K562 (cell line): ENCODE data around the gene LDB2. TPM values are rescaled to one million over a fixed set of nuclear protein-coding genes. Genes with fewer than 3 reads are reported as not detected.

Experiments
- ARID1B ChIP-seq: fragments of 450-650 bp; IDR thresholded peaks from 2 replicates; pipeline ENCODE4 v1.6.1; 2016; ENCODE audit warnings: antibody characterized with exemption, mild to moderate bottlenecking, inconsistent platforms
- CEBPG ChIP-seq, 3 experiments: fragments of 200-800 bp in 1 of 3; sonication (Bioruptor generic) in 1 of 3; sonication (generic) in 1 of 3; formaldehyde crosslinking in 1 of 3; IDR thresholded peaks in 2 of 3; conservative IDR thresholded peaks in 1 of 3; 2 replicates each; pipeline versions ENCODE4 v1.6.1 to v1.8.0; 2016 to 2022; ENCODE audit warnings: missing compliant biosample characterization in 2 of 3, missing genetic modification characterization in 2 of 3, mild to moderate bottlenecking in 1 of 3, missing genetic modification reagents in 1 of 3
- NR2C2 ChIP-seq, 2 experiments: fragments of 200-800 bp in 1 of 2; sonication (Bioruptor generic) in 1 of 2; sonication (generic) in 1 of 2; formaldehyde crosslinking in 1 of 2; IDR thresholded peaks; 2 replicates each; pipeline versions ENCODE4 v1.6.1 to v1.8.0; 2016 to 2022; ENCODE audit warnings: mild to moderate bottlenecking in 1 of 2, missing compliant biosample characterization in 1 of 2, missing genetic modification characterization in 1 of 2, missing genetic modification reagents in 1 of 2
- RBM25 ChIP-seq: fragments of 200-400 bp; formaldehyde crosslinking; IDR thresholded peaks from 2 replicates; pipeline ENCODE4 v1.6.1; 2018; ENCODE audit warnings: low read length, low read depth, moderate library complexity; ENCODE audit not compliant: severe bottlenecking
- WHSC1 ChIP-seq: IDR thresholded peaks from one replicate; pipeline ENCODE4 v1.6.1; 2012; ENCODE audit warnings: low read length, control low read depth, inconsistent platforms
- ZFX ChIP-seq: sonication (generic); formaldehyde crosslinking; IDR thresholded peaks from 2 replicates; pipeline ENCODE4 v1.8.0; 2022; ENCODE audit warnings: mild to moderate bottlenecking, missing genetic modification reagents, moderate library complexity
- ZSCAN32 ChIP-seq: fragments of 450-650 bp; formaldehyde crosslinking; IDR thresholded peaks from 2 replicates; pipeline ENCODE4 v1.4.0; 2020; ENCODE audit warnings: mild to moderate bottlenecking, moderate library complexity
- polyA plus RNA-seq, 8 experiments: library from polyadenylated mRNA; depleted of rRNA in 4 of 8; stranded (reverse) in 5 of 8; unstranded in 3 of 8; fragments of >200 nt; fragmentation: Nextera tagmentation in 2 of 8; fragmentation: Illumina TruSeq in 1 of 8; extraction: Ambion mirVana in 2 of 8; extraction: Trizol in 1 of 8; gene quantifications; 2 replicates each; pipeline versions ENCODE4 v1.2.1 to v1.2.3, GENCODE V29; 2011 to 2014; ENCODE audit warnings: inconsistent platforms in 1 of 8, missing spikeins in 1 of 8
- total RNA-seq, 7 experiments: library from RNA; depleted of rRNA in 6 of 7; stranded (reverse); fragments of >200 nt in 6 of 7; fragmentation: Illumina TruSeq in 2 of 7; extraction: Trizol in 2 of 7; gene quantifications; 2 replicates each; pipeline versions ENCODE4 v1.2.1 to v1.2.3, GENCODE V29; 2011 to 2021; ENCODE audit warnings: low replicate concordance in 1 of 7
- TF ChIP-seq, protein P1 (sequence below): fragments of 200-400 bp; formaldehyde crosslinking; IDR thresholded peaks from 2 replicates; pipeline ENCODE4 v1.6.1; 2017; ENCODE audit warnings: mild to moderate bottlenecking, low read depth, low read length, moderate library complexity
- TF ChIP-seq, protein P2 (sequence below): fragments of 450-650 bp; IDR thresholded peaks from 2 replicates; pipeline ENCODE4 v1.6.1; 2017; ENCODE audit warnings: mild to moderate bottlenecking, moderate library complexity

Gene LDB2
- total and polyA plus RNA-seq, 9 of the 15 experiments (the other 6 are each of a cell fraction or from before 2014, with no cell fraction given) = 0.10 to 0.20 TPM; not detected in 7

DNA sequence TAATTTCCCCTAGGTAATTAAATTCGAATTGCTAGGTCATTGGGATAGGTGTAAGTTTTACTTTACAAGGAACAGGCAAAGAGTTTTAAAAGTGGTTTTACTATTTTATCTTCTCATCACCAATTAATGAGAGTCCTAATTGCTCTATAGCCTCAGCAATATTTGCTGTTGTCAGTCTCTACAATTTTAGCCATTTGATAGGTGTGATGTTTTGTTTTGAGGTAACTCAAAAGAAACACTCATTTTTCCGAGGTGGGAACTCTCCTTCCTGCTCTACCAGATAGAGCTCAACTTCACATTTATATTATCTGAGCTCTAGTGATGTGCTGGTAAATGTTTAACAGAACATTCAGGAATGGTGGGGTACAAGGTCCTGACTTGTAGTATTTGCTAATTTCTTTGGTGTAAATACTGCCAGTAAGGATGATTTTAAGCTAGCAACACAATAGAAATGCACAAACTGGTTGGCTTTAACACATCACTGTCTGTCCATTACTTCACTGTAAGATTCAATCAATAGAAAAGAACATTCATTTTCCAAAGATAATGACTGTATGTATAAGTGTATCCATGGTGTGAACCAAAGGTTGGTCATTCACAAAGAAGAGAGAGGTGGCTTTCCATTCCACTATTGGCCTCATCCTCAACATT lies 62.7 kb downstream of the LDB2 start (continued):
- TF ChIP-seq, protein P1, sequence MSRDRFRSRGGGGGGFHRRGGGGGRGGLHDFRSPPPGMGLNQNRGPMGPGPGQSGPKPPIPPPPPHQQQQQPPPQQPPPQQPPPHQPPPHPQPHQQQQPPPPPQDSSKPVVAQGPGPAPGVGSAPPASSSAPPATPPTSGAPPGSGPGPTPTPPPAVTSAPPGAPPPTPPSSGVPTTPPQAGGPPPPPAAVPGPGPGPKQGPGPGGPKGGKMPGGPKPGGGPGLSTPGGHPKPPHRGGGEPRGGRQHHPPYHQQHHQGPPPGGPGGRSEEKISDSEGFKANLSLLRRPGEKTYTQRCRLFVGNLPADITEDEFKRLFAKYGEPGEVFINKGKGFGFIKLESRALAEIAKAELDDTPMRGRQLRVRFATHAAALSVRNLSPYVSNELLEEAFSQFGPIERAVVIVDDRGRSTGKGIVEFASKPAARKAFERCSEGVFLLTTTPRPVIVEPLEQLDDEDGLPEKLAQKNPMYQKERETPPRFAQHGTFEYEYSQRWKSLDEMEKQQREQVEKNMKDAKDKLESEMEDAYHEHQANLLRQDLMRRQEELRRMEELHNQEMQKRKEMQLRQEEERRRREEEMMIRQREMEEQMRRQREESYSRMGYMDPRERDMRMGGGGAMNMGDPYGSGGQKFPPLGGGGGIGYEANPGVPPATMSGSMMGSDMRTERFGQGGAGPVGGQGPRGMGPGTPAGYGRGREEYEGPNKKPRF = no peak
- no peak for TF ChIP-seq ZSCAN32 (CRISPR knock-in tag)
- TF ChIP-seq ZFX (CRISPR knock-in tag) = no peak
- no peak for TF ChIP-seq NR2C2 (CRISPR knock-in tag; IDR thresholded peaks at IDR 0.05)
- no peak for TF ChIP-seq NR2C2 (tag; IDR thresholded peaks at IDR 0.05)
- no peak for TF ChIP-seq WHSC1
- TF ChIP-seq RBM25 = no peak
- TF ChIP-seq, protein P2, sequence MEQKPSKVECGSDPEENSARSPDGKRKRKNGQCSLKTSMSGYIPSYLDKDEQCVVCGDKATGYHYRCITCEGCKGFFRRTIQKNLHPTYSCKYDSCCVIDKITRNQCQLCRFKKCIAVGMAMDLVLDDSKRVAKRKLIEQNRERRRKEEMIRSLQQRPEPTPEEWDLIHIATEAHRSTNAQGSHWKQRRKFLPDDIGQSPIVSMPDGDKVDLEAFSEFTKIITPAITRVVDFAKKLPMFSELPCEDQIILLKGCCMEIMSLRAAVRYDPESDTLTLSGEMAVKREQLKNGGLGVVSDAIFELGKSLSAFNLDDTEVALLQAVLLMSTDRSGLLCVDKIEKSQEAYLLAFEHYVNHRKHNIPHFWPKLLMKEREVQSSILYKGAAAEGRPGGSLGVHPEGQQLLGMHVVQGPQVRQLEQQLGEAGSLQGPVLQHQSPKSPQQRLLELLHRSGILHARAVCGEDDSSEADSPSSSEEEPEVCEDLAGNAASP = no peak
- no peak for TF ChIP-seq ARID1B
- TF ChIP-seq CEBPG (CRISPR knock-in tag; IDR thresholded peaks at IDR 0.05) = no peak
- no peak for TF ChIP-seq CEBPG (tag; conservative IDR thresholded peaks at IDR 0.05 in 1 of 2, IDR thresholded peaks at IDR 0.05 in 1 of 2)
- TF ChIP-seq, all 486 proteins: peak for 0
